Memory B cell (primary cell): ENCODE results near the gene PASK.

Experiments
- ATAC-seq: fragments of 150-1000 bp; cut with Tn5 transposase; 2 replicates; pipeline ENCODE4 v1.10.0; 2021; ENCODE audit warnings: low read depth, mild to moderate bottlenecking, moderate library complexity
- DNase-seq, 2 donors: peaks; one replicate each; pipeline ENCODE4 v3.0.0; 2022; ENCODE audit warnings: low spot score in 2 of 2
- H3K27ac Mint-ChIP-seq: one replicate; pipeline ENCODE4 v1.8.0; 2022; ENCODE audit warnings: mild to moderate bottlenecking, moderate library complexity, mixed read lengths
- H3K27me3 Mint-ChIP-seq: one replicate; pipeline ENCODE4 v1.8.0; 2022; ENCODE audit warnings: mixed read lengths
- H3K36me3 Mint-ChIP-seq: one replicate; pipeline ENCODE4 v1.8.0; 2022; ENCODE audit warnings: mild to moderate bottlenecking, mixed read lengths
- H3K4me1 Mint-ChIP-seq: one replicate; pipeline ENCODE4 v1.8.0; 2022; ENCODE audit warnings: mixed read lengths
- H3K4me3 Mint-ChIP-seq: one replicate; pipeline ENCODE4 v1.8.0; 2022; ENCODE audit warnings: mild to moderate bottlenecking, moderate library complexity, mixed read lengths
- H3K9me3 Mint-ChIP-seq: one replicate; pipeline ENCODE4 v1.8.0; 2022; ENCODE audit warnings: mixed read lengths

PASK gene

GRCh38 chr2:241120440-241120839 lies 28.8 kb downstream of the PASK start:
- H3K27me3 Mint-ChIP-seq = no peaks in the 10 kb centered on the region
- DNase-seq (no peak), ATAC-seq (no peak)
- no peak overlapping the region for H3K27ac Mint-ChIP-seq
- H3K36me3 Mint-ChIP-seq = peaks cover 44% of the 10 kb centered on the region
- H3K4me1 Mint-ChIP-seq = peaks cover 5% of the 10 kb centered on the region
- H3K9me3 Mint-ChIP-seq = no peaks in the 10 kb centered on the region
- H3K4me3 Mint-ChIP-seq = no peak overlapping the region

- DNase-seq = no peak
- Mint-ChIP-seq H3K9me3 (no peaks in the 10 kb centered on the region), H3K27me3 (no peaks in the 10 kb centered on the region), H3K4me3 (no peak overlapping the region), H3K27ac (no peak overlapping the region), H3K36me3 (peaks cover 58% of the 10 kb centered on the region), H3K4me1 (peaks cover 5% of the 10 kb centered on the region)
- no peak for ATAC-seq
Measured at GRCh38 chr2:241118737-241119505, 30.4 kb downstream of the PASK start.

GRCh38 chr2:241116606-241117560 lies 32.4 kb downstream of the PASK start:
- Mint-ChIP-seq H3K36me3 (peaks cover 51% of the 10 kb centered on the region), H3K4me3 (no peak overlapping the region), H3K27ac (no peak overlapping the region), H3K4me1 (peaks cover 16% of the 10 kb centered on the region), H3K9me3 (no peaks in the 10 kb centered on the region), H3K27me3 (no peaks in the 10 kb centered on the region)
- DNase-seq = no peak
- no peak for ATAC-seq

GRCh38 chr2:241115361-241115760 lies 33.9 kb downstream of the PASK start:
- Mint-ChIP-seq H3K4me1 (peaks cover 29% of the 10 kb centered on the region), H3K9me3 (no peaks in the 10 kb centered on the region), H3K27ac (no peak overlapping the region), H3K4me3 (no peak overlapping the region), H3K27me3 (no peaks in the 10 kb centered on the region), H3K36me3 (peaks cover 40% of the 10 kb centered on the region)
- DNase-seq (no peak), ATAC-seq (no peak)

GRCh38 chr2:241114836-241115235 lies 34.4 kb downstream of the PASK start:
- H3K4me1 Mint-ChIP-seq = peaks cover 35% of the 10 kb centered on the region
- H3K27ac Mint-ChIP-seq = no peak overlapping the region
- no peaks in the 10 kb centered on the region for H3K9me3 Mint-ChIP-seq

GRCh38 chr2:241112592-241112991 lies 36.7 kb downstream of the PASK start:
- Mint-ChIP-seq H3K9me3 (no peaks in the 10 kb centered on the region), H3K4me3 (peak overlapping the region; percentile 56), H3K27ac (peak overlapping the region; percentile 98), H3K27me3 (no peaks in the 10 kb centered on the region), H3K4me1 (peaks cover 49% of the 10 kb centered on the region), H3K36me3 (peaks cover 36% of the 10 kb centered on the region)
- DNase-seq (no peak), ATAC-seq (peak; percentile 9)

More at GRCh38 chr2:241114836-241115235, 34.4 kb downstream of the PASK start:
- DNase-seq (no peak), ATAC-seq (no peak)
- Mint-ChIP-seq H3K36me3 (peaks cover 37% of the 10 kb centered on the region), H3K27me3 (no peaks in the 10 kb centered on the region), H3K4me3 (no peak overlapping the region)

- peak overlapping the region; percentile 98 for H3K27ac Mint-ChIP-seq
- peaks cover 49% of the 10 kb centered on the region for H3K4me1 Mint-ChIP-seq
- H3K9me3 Mint-ChIP-seq = no peaks in the 10 kb centered on the region
- ATAC-seq (no peak), DNase-seq (no peak)
- H3K27me3 Mint-ChIP-seq = no peaks in the 10 kb centered on the region
- peak overlapping the region; percentile 52 for H3K4me3 Mint-ChIP-seq
- H3K36me3 Mint-ChIP-seq = peaks cover 32% of the 10 kb centered on the region
Measured at GRCh38 chr2:241112046-241112445, 37.2 kb downstream of the PASK start.

- peaks cover 27% of the 10 kb centered on the region for H3K36me3 Mint-ChIP-seq
- peak overlapping the region; percentile 51 for H3K4me3 Mint-ChIP-seq
- H3K27me3 Mint-ChIP-seq = no peaks in the 10 kb centered on the region
- no peaks in the 10 kb centered on the region for H3K9me3 Mint-ChIP-seq
- DNase-seq = peak in 1 of 2 donors; percentile 53
- peak; percentile 64 for ATAC-seq
- H3K27ac Mint-ChIP-seq = peak overlapping the region; percentile 98
- peaks cover 45% of the 10 kb centered on the region for H3K4me1 Mint-ChIP-seq
Measured at GRCh38 chr2:241111440-241111805, 37.8 kb downstream of the PASK start.

- peak; percentile 55 to 66 for DNase-seq
- H3K36me3 Mint-ChIP-seq = peaks cover 22% of the 10 kb centered on the region
- peak overlapping the region; percentile 98 for H3K27ac Mint-ChIP-seq
- H3K4me3 Mint-ChIP-seq = peak overlapping the region; percentile 51
- H3K9me3 Mint-ChIP-seq = no peaks in the 10 kb centered on the region
- no peaks in the 10 kb centered on the region for H3K27me3 Mint-ChIP-seq
- ATAC-seq = peak; percentile 83
- peaks cover 45% of the 10 kb centered on the region for H3K4me1 Mint-ChIP-seq
Measured at GRCh38 chr2:241110607-241111439, 38.4 kb downstream of the PASK start.

GRCh38 chr2:241110089-241110606 lies 39.1 kb downstream of the PASK start:
- Mint-ChIP-seq H3K36me3 (peaks cover 16% of the 10 kb centered on the region), H3K9me3 (no peaks in the 10 kb centered on the region), H3K27ac (peak overlapping the region; percentile 98), H3K4me3 (peak overlapping the region; percentile 45), H3K4me1 (peaks cover 45% of the 10 kb centered on the region), H3K27me3 (no peaks in the 10 kb centered on the region)
- no peak for ATAC-seq
- no peak for DNase-seq

GRCh38 chr2:241109210-241110088 lies 39.8 kb downstream of the PASK start:
- DNase-seq (no peak), ATAC-seq (no peak)
- H3K36me3 Mint-ChIP-seq = peaks cover 9% of the 10 kb centered on the region
- no peaks in the 10 kb centered on the region for H3K27me3 Mint-ChIP-seq
- peak overlapping the region; percentile 51 for H3K4me3 Mint-ChIP-seq
- peak overlapping the region; percentile 98 for H3K27ac Mint-ChIP-seq
- no peaks in the 10 kb centered on the region for H3K9me3 Mint-ChIP-seq
- H3K4me1 Mint-ChIP-seq = peaks cover 45% of the 10 kb centered on the region

GRCh38 chr2:241108271-241109209 lies 40.7 kb downstream of the PASK start:
- peaks cover 5% of the 10 kb centered on the region for H3K36me3 Mint-ChIP-seq
- no peaks in the 10 kb centered on the region for H3K27me3 Mint-ChIP-seq
- no peaks in the 10 kb centered on the region for H3K9me3 Mint-ChIP-seq
- H3K27ac Mint-ChIP-seq = peak overlapping the region; percentile 98
- ATAC-seq = no peak
- H3K4me3 Mint-ChIP-seq = peak overlapping the region; percentile 55
- no peak for DNase-seq
- H3K4me1 Mint-ChIP-seq = peaks cover 45% of the 10 kb centered on the region
